HG02571 (cell line): Measurements from ENCODE around the gene NACC2.

Source experiments
- ATAC-seq: cut with Tn5 transposase; IDR thresholded peaks from one replicate; pipeline ENCODE4 v1.9.1; 2021; ENCODE audit warnings: mild to moderate bottlenecking, moderate library complexity; ENCODE audit not compliant: unreplicated experiment

NACC2 gene

DNA sequence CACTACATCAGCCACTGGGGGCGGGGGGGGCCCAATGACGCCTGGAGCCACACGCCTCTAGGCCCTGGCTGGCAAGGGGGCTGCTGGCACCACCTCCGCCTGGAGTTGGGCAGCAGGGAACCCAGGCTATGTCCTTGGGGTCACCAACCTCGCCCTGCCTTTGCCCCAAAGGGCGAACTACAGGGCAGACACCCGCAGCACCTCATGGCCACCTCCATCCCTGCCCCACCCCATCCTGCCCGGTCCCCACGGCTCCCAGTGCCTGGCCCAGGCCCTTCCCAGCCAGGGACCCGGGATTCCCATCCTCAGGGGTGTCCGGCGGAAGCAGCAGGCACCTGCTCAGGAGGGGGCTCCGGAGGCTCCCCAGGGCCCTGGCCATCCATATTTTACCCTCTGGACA is 37.0 kb downstream of the NACC2 start:
- no peak for ATAC-seq

DNA sequence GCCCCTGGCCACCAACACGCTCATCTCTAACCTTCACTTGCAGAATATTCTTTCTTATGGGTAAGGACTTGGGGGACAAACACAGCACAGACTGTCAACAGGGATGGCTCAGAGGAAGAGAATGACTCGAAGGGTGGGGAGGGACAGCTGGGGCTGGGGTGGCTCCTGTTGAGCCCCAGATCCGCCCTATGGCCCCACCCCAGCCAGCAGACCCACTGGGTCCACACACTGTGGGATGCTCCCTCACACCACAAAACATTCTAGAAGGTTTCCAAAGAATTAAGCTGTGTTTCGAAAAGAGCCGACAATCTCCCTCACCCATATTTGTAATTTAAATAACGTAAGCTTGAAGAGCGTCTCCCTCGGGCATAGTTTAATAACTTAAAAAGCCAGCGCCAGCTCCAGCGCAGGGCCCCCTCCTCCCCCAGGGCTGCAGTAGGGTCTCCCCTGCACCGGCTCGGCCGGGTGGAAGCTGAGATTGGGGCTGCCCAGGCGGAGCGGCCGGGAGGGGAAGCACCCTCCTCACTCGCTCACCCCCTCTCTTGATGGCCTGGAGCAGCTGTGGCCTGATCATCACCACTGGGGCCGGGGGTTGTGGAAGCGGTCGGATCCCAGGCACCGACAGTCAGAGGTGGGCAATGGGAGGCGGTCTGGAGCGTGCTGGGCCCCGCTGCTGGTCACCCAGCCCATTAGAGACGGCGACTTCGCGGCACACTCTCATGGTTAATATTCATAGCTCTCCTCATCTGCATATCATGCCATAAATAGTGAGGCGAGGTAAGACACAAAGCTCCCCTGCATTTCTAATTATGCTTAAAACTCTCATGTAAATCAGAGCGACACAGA is 37.6 kb downstream of the NACC2 start:
- no peak for ATAC-seq

- ATAC-seq: no peak
Observed at GRCh38 chr9:136056546-136057235, 38.4 kb downstream of the NACC2 start.

DNA sequence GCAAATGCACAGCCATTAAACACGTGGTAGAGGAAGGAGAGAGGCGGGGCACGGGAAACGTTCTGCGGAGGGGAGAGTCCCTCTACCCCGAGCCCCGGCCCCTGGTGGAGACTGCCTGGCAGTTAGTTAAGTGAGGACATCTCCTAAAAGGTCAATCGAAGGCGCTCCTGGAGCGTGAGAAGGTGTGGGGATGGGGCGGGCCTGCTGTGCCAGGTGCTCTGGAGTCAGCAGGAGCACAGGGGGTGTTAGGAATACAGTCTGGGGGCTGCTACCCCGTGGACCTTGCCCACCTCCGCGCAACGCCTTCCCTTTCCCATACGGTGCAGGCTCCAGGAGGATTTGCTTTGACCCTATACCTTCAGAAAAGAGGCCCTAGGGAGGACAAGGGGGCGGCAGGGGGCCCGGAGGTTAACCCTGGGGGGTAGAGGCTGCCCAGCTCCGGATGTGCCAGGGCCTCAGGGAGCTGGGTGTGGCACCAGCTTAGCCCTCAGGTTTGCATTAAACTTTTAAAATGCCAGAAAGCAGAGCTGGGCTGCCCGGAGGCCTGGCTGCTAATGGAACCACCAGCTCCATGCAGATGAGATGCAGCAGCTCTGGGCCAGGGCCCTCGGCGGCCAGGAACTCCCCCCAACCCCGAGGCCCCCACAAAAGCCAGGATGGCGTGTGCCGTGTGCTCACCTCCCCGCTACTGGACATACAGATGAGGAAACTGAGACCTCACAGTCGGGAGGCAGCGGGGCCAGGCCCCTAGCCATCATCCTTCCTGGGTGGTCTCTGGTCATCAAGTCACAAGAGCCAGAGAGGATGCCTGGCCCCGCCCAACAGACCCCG is 39.2 kb downstream of the NACC2 start:
- ATAC-seq: no peak

DNA sequence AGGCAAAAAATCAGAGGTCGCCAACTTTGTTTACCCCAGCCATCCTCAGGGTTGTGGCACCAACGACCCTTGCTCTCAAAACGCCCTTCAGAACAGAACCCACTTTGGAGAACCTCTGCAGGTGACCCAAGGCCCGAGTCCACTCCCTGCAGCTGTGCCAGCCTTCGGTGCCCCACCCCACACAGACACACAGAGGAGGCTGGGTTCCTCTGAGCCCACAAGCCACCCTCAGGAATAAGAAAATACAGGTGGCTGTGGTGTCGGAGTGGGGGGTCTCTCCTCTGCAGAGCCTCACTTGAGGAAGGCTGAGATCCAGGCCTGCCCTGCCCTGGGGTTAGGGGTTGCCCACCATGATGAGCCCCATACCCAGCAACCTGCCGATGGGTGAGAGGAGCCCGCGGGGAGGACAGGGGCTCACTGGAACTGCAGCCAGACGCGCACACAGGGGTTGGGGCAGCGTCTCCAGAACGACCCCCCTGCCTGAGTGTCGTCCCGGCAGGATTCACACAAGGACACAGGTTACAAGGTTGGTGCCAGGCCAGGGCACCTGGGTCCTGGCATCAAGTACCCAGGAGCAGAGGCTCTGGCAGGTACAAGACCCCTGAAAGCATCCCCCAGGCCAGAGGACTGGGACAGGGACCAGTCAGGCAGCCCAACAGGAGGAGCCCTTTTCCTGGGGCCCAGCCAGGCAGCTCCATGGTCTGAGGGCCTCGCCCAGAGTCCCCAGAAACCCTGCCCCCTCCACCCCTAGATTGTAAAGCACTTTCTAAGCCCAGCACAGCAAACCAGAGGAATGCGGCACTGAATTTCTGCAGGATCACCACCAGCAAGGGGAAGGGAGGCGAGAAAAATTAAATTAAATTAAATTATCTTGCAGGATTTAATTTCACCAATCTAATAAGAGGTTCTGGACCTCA is 40.0 kb downstream of the NACC2 start:
- no peak for ATAC-seq

DNA sequence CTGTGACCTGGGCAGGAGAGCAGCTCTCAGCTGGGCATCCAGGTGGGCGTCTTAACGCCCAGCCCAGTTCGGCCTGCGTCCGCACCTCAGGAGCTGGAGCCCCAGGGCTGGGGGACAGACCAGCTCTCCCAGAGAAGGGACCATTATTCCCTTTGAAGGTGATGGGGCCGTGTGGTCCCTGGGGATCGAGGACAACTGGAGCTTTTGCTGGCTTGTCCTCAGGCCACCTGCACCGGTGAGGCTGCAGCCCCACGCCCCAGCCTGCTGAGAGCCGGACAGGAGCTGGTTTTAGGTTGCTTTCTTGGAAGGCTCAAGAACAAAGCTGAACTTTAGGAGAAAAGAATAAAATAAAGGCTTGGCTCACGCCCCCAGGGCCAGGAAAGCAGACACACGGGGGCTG is 40.9 kb downstream of the NACC2 start:
- ATAC-seq: no peak

GRCh38 chr9:136053757-136054142 is 41.3 kb downstream of the NACC2 start:
- no peak for ATAC-seq

DNA sequence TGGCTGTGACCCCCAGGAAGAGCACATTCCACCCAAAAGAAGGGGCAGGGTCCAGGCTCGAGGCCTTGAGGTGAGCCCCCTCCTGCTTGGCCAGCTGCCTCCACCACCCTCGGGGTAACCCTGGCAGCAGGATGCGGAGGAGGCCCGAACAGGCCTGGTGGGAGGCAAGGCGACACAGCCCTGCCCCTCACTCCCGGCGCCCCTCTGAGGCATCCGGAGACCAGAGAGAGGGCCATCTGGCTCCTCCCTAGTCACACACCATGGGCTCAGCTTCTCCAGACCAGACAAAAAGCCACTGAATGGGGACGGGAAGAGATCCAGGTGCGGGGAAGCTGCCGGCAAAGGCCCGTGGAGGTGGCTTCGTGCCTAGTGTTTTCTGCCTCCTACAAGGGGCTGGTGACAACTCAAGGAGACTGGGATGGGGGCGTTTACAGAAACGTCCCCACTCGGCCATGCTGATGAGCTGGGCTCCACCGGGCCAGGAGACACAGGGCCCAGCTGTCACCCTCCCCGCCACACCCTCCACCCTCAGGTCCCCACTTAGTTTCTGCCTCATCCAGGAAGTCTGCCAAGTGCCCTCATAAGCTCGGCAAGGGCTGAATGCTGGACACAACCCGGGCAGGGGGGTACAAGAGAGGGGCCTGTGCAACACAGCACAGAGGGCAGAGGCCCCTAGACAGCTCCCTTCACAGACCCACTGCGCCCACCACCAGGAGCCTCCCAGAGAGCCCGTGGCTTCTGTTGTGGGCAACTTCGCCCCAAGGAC is 41.9 kb downstream of the NACC2 start:
- ATAC-seq: no peak

DNA sequence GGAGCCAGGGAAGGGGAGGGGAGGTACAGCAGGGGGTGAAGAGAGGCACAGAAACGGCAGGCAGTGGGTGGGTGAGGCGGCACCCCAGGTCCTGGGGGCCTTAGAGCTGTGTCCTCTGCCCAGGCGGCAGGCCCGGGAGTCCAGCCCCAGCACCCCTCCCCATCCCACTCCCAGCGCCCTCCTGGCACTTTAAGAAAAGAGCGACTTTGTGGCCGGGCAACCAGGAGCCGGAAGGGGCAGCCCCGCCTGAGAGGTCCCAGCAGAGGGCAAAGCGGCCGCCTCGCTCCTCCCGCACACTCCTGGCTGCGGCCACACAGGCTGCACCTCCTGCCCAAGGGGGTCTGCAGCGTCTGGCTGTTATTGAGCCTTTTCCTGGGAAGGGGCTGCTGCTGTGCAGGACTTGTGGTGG is 42.6 kb downstream of the NACC2 start:
- ATAC-seq: no peak

GRCh38 chr9:136051837-136052471 is 43.1 kb downstream of the NACC2 start:
- no peak for ATAC-seq

DNA sequence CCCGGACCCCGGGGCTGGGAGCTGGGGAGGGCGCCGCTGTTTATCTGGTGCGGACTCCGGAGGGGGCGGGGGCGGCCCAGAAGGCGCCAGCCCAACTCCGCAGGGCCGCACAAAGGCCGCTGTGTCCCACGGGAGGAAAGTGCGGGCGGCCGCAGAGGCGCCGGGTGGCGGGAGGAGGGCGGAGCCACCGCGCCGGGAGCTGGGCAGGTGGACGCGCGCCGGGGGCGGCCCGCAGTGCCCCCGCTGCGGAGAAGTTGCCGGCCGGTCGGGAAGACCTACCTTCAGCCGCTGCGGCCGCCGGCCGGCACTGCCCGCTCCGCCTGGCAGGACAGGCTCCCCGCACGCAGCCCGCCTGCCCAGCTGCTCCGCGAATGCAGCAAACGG is 43.6 kb downstream of the NACC2 start:
- ATAC-seq: no peak

DNA sequence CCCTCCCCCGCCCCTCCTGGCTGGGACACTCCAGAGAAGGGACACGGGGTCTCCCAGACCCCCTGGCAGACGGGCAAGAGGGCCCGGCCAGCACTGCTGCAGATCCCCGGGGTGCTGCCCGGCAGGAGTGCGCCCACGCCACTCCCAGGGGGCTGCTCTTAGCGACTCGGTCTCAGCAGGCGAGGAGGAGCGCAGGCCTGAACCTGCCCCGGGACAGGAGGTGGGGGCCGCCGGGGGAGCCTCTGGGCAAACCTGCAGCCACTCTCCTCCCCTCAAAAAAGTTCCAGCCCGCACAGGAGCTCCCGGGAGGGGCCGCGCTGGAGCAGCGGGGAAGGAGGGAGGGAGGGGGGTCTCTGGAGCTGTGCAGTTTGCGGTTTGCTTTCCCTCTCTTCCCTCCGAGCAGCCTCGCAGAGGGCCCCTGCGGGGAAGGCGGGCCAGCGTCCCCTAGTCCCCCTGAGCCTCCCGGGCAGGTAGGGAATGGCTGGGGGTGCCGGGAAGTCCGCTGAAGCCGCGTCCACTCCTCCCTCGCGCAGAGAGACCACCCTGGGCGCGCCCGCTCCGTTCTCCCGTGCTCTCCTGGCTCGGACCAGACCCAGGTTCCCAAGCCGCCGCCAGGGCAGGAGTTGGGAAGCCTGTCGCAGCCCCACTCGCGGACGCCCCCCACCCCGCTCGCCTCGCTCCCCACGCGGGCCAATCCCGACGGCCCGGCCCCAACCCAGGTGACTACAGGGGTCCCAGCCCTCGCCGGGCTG is 44.2 kb downstream of the NACC2 start:
- ATAC-seq: no peak

DNA sequence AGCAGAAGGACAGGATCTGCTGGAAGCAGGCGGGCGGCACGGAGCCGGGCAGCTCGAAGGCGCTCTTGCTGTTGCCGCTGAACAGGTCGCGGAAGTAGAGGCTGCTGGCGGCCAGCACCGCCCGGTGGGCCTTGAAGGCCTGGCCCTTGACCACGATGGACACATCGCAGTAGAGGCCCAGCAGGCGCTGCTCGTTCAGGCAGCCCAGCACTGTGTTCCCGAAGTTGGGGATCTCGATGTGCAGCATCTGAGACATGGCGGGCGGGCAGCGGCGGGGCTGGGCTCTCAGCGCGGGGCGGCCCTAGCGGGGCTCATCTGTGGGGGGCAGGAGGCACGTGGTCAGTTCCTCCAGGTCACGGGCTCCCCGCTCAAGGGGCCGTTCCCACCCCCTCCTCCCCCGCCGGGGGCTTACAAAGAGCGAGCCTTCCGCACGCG is 44.8 kb downstream of the NACC2 start:
- ATAC-seq: no peak

DNA sequence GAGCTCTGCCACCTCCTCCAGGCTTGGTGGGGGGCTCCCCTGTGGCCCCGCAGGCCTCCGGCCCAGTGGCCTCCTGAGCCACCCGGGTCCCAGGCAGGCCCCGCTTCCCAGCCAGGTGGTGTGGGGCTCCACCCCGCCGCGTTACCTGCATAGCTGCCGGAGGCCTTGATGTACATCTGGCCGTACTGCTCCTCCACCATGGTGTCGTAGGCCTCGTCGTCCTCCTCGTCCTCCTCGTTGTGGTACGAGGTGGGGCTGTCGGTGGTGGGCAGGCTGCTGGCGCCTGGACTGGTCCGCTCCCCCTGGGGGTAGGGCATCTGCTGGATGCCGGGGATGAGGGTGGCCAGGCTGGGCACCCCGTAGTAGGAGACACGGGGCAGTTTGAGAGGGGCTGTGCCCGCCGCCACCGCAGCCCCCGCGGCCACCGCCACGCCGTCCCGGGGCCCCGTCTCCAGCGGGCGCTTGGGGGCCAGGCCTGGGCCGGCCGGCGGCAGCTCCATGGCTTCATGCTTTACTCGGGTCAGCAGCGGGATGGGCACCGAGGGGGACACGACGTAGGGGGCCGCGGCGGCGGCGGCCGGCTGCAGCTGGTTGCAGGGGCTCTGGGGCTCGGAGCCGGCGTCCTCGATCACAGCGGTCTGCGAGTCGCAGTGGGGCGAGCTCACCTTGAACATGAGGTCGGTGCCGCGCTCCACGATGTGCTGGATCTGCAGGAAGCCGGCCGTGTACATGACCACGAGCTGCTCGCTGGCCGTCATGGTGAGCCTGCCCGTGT is 45.4 kb downstream of the NACC2 start:
- no peak for ATAC-seq

- no peak for ATAC-seq
Observed at GRCh38 chr9:136048560-136049411, 46.3 kb downstream of the NACC2 start.

- no peak for ATAC-seq
Observed at GRCh38 chr9:136047775-136048559, 47.1 kb downstream of the NACC2 start.
